Measurements from ENCODE around the gene AKAP5.

The AKAP5 gene

GRCh38 chr14:64501411-64502171, 36.3 kb downstream of the AKAP5 start:
- Histone ChIP-seq H3K9me3 (ENCODE audit: low read length) (no peaks in the 10 kb centered on the region), H2AFZ (ENCODE audit: low read depth, low read length) (no peak overlapping the region), H3K4me1 (ENCODE audit: insufficient read depth, low read length) (peaks cover 27% of the 10 kb centered on the region), H3K27me3 (ENCODE audit: insufficient read depth, low read length) (no peaks in the 10 kb centered on the region), H3K4me3 (ENCODE audit: low read length) (peak overlapping the region; percentile 66), H3K36me3 (ENCODE audit: insufficient read depth, low read length) (no peaks in the 10 kb centered on the region)

GRCh38 chr14:64502456-64502855, 37.2 kb downstream of the AKAP5 start:
- H3K9me3 ChIP-seq (ENCODE audit: low read length): no peaks in the 10 kb centered on the region
- peak overlapping the region; percentile 66 for H3K4me3 ChIP-seq (ENCODE audit: low read length)
- H3K27me3 ChIP-seq (ENCODE audit: insufficient read depth, low read length): no peaks in the 10 kb centered on the region
- no peak overlapping the region for H2AFZ ChIP-seq (ENCODE audit: low read depth, low read length)
- H3K4me1 ChIP-seq (ENCODE audit: insufficient read depth, low read length): peaks cover 34% of the 10 kb centered on the region
- H3K36me3 ChIP-seq (ENCODE audit: insufficient read depth, low read length): no peaks in the 10 kb centered on the region

GRCh38 chr14:64502887-64503433, 37.7 kb downstream of the AKAP5 start:
- no peaks in the 10 kb centered on the region for H3K9me3 ChIP-seq (ENCODE audit: low read length)
- peak overlapping the region; percentile 72 for H2AFZ ChIP-seq (ENCODE audit: low read depth, low read length)
- peak overlapping the region; percentile 66 for H3K4me3 ChIP-seq (ENCODE audit: low read length)
- H3K4me1 ChIP-seq (ENCODE audit: insufficient read depth, low read length): peaks cover 35% of the 10 kb centered on the region
- H3K36me3 ChIP-seq (ENCODE audit: insufficient read depth, low read length): no peaks in the 10 kb centered on the region
- H3K27me3 ChIP-seq (ENCODE audit: insufficient read depth, low read length): no peaks in the 10 kb centered on the region

GRCh38 chr14:64503434-64504309, 38.4 kb downstream of the AKAP5 start, which contains the start of gene ZBTB25:
Gene ZBTB25, minus strand, starts transcription at chr14:64503838. Its CDS starts 13,305 bp downstream, at chr14:64490533.
- Histone ChIP-seq H3K36me3 (ENCODE audit: insufficient read depth, low read length) (no peaks in the 10 kb centered on the region), H2AFZ (ENCODE audit: low read depth, low read length) (peak within 1 kb of the TSS; percentile 72), H3K4me3 (ENCODE audit: low read length) (peak within 1 kb of the TSS; percentile 66), H3K27me3 (ENCODE audit: insufficient read depth, low read length) (no peaks in the 10 kb centered on the region), H3K9me3 (ENCODE audit: low read length) (no peaks in the 10 kb centered on the region), H3K4me1 (ENCODE audit: insufficient read depth, low read length) (peaks cover 35% of the 10 kb centered on the region)

- Histone ChIP-seq H2AFZ (ENCODE audit: low read depth, low read length) (peak within 1 kb of the TSS; percentile 72), H3K36me3 (ENCODE audit: insufficient read depth, low read length) (no peaks in the 10 kb centered on the region), H3K4me1 (ENCODE audit: insufficient read depth, low read length) (peaks cover 35% of the 10 kb centered on the region), H3K4me3 (ENCODE audit: low read length) (peak within 1 kb of the TSS; percentile 66), H3K27me3 (ENCODE audit: insufficient read depth, low read length) (no peaks in the 10 kb centered on the region), H3K9me3 (ENCODE audit: low read length) (no peaks in the 10 kb centered on the region)
Measured at GRCh38 chr14:64504310-64504896, 39.1 kb downstream of the AKAP5 start, which contains the start of gene ZBTB1. Gene ZBTB1, plus strand, starts transcription at chr14:64504770. Its CDS starts 16,735 bp downstream, at chr14:64521505.

- Histone ChIP-seq H3K36me3 (ENCODE audit: insufficient read depth, low read length) (no peaks in the 10 kb centered on the region), H3K4me1 (ENCODE audit: insufficient read depth, low read length) (peaks cover 35% of the 10 kb centered on the region), H3K9me3 (ENCODE audit: low read length) (no peaks in the 10 kb centered on the region), H3K27me3 (ENCODE audit: insufficient read depth, low read length) (no peaks in the 10 kb centered on the region), H3K4me3 (ENCODE audit: low read length) (peak overlapping the region; percentile 66), H2AFZ (ENCODE audit: low read depth, low read length) (peak overlapping the region; percentile 65)
Measured at GRCh38 chr14:64504897-64505794, 39.8 kb downstream of the AKAP5 start.

GRCh38 chr14:64506721-64507120, 41.4 kb downstream of the AKAP5 start:
- Histone ChIP-seq H3K4me3 (ENCODE audit: low read length) (peak overlapping the region; percentile 3), H3K9me3 (ENCODE audit: low read length) (no peaks in the 10 kb centered on the region), H3K27me3 (ENCODE audit: insufficient read depth, low read length) (no peaks in the 10 kb centered on the region), H3K4me1 (ENCODE audit: insufficient read depth, low read length) (peaks cover 28% of the 10 kb centered on the region), H2AFZ (ENCODE audit: low read depth, low read length) (no peak overlapping the region), H3K36me3 (ENCODE audit: insufficient read depth, low read length) (no peaks in the 10 kb centered on the region)

- Histone ChIP-seq H3K4me1 (ENCODE audit: insufficient read depth, low read length) (peaks cover 19% of the 10 kb centered on the region), H3K4me3 (ENCODE audit: low read length) (no peak overlapping the region)
Measured at GRCh38 chr14:64507376-64508156, 42.3 kb downstream of the AKAP5 start.

GRCh38 chr14:64508215-64508776, 43.0 kb downstream of the AKAP5 start:
- Histone ChIP-seq H3K4me3 (ENCODE audit: low read length) (no peak overlapping the region), H3K36me3 (ENCODE audit: insufficient read depth, low read length) (no peaks in the 10 kb centered on the region), H3K9me3 (ENCODE audit: low read length) (no peaks in the 10 kb centered on the region), H2AFZ (ENCODE audit: low read depth, low read length) (no peak overlapping the region), H3K27me3 (ENCODE audit: insufficient read depth, low read length) (no peaks in the 10 kb centered on the region), H3K4me1 (ENCODE audit: insufficient read depth, low read length) (peaks cover 17% of the 10 kb centered on the region)

More at GRCh38 chr14:64507376-64508156, 42.3 kb downstream of the AKAP5 start:
- Histone ChIP-seq H3K9me3 (ENCODE audit: low read length) (no peaks in the 10 kb centered on the region), H2AFZ (ENCODE audit: low read depth, low read length) (no peak overlapping the region), H3K36me3 (ENCODE audit: insufficient read depth, low read length) (no peaks in the 10 kb centered on the region), H3K27me3 (ENCODE audit: insufficient read depth, low read length) (no peaks in the 10 kb centered on the region)

- Histone ChIP-seq H3K9me3 (ENCODE audit: low read length) (no peaks in the 10 kb centered on the region), H3K4me3 (ENCODE audit: low read length) (no peak overlapping the region), H2AFZ (ENCODE audit: low read depth, low read length) (no peak overlapping the region), H3K27me3 (ENCODE audit: insufficient read depth, low read length) (no peaks in the 10 kb centered on the region), H3K36me3 (ENCODE audit: insufficient read depth, low read length) (no peaks in the 10 kb centered on the region), H3K4me1 (ENCODE audit: insufficient read depth, low read length) (peaks cover 17% of the 10 kb centered on the region)
Measured at GRCh38 chr14:64509036-64509435, 43.7 kb downstream of the AKAP5 start.

Data from neuron (in vitro differentiated cells).